ENCODE results near the gene EPPIN.

DNA sequence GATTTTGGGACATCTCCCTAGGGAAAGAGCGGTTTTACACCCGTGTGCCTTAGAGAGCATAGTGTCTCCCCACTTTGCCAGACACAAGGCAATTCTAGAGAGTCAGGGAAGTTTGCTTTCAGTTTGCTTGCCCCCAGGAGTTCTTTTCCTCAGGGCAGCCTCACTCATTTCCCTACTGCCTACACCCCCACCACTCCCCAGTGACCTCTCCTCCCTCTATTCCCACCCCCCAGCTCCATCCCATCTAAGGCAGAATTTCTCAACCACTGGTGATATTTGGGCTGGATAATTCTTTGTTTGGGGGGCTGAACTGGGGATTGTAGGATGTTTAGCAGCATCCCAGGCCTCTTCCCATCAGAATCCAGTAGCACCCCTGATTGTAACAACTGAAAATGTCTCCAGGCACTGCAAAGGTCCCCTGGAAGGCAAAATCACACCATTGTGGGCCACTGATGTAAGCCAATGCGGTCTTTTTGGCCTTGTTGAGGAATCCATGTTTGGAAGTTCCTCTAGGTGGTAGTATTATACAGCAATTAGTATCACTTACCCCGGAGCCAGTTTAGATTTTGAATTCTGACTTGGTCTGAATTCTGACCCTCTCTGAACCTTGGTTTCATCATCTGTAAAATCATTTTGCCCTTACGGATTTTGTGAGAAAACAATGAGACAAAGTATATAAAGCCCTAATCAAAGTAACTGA lies 1.3 kb downstream of the EPPIN start:
- TF ChIP-seq, protein P1, sequence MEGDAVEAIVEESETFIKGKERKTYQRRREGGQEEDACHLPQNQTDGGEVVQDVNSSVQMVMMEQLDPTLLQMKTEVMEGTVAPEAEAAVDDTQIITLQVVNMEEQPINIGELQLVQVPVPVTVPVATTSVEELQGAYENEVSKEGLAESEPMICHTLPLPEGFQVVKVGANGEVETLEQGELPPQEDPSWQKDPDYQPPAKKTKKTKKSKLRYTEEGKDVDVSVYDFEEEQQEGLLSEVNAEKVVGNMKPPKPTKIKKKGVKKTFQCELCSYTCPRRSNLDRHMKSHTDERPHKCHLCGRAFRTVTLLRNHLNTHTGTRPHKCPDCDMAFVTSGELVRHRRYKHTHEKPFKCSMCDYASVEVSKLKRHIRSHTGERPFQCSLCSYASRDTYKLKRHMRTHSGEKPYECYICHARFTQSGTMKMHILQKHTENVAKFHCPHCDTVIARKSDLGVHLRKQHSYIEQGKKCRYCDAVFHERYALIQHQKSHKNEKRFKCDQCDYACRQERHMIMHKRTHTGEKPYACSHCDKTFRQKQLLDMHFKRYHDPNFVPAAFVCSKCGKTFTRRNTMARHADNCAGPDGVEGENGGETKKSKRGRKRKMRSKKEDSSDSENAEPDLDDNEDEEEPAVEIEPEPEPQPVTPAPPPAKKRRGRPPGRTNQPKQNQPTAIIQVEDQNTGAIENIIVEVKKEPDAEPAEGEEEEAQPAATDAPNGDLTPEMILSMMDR (IDR thresholded peaks at IDR 0.05) = peak in 2 of 4 experiments; percentile 27 to 36
- TF ChIP-seq EP300 (IDR thresholded peaks at IDR 0.05) (no peak), POLR2A (IDR thresholded peaks at IDR 0.05) (no peak)
